Thyroid gland (tissue), 4 donors: ENCODE measurements around the gene DENND10.
"Not testable (repeated sequence)": the region's sequence is repeated elsewhere in the genome, so short reads cannot be mapped to it uniquely, and the experiment has no call there.

Experiments used
- CTCF ChIP-seq, 6 experiments: fragments of 200-600 bp in 3 of 6; fragments of 450-650 bp in 3 of 6; sonication (generic) in 3 of 6; IDR thresholded peaks; one replicate each; pipeline ENCODE4 v1.5.1; 2016 to 2019; ENCODE audit warnings: antibody characterized with exemption in 6 of 6, mild to moderate bottlenecking in 2 of 6, inconsistent platforms in 1 of 6, moderate library complexity in 1 of 6
- POLR2A ChIP-seq, 2 donors: fragments of 450-650 bp; IDR thresholded peaks; one replicate each; pipeline ENCODE4 v1.6.1; 2017; ENCODE audit warnings: antibody characterized with exemption in 2 of 2, mild to moderate bottlenecking in 2 of 2, moderate library complexity in 1 of 2

- TF ChIP-seq CTCF, POLR2A (IDR thresholded peaks at IDR 0.05): not testable (repeated sequence)
Observed at GRCh38 chr10:119151601-119152000, 47.7 kb downstream of the DENND10 start.
